ENCODE results near the gene ZNF821.
A peak's percentile ranks its signal among the peaks of the same experiment; 100 is the strongest.
"Not testable (repeated sequence)": the region's sequence is repeated elsewhere in the genome, so short reads cannot be mapped to it uniquely, and the experiment has no call there.

Gene ZNF821

GRCh38 chr16:71899171-71899570, 15.2 kb upstream of the ZNF821 start:
- no peak for DNase-seq

GRCh38 chr16:71896764-71897368, 12.9 kb upstream of the ZNF821 start:
- DNase-seq = no peak

GRCh38 chr16:71895679-71896365, 11.8 kb upstream of the ZNF821 start:
- peak in 1 of 2 donors; percentile 29 for DNase-seq

- peak; percentile 99 to 100 for DNase-seq
Observed at GRCh38 chr16:71894921-71895678, 11.1 kb upstream of the ZNF821 start, which contains the start of gene IST1. Gene IST1, plus strand, starts transcription at chr16:71895531. Its CDS starts 20,110 bp downstream, at chr16:71915641.

GRCh38 chr16:71894229-71894920, 10.4 kb upstream of the ZNF821 start:
- DNase-seq = peak; percentile 77 to 79

- DNase-seq = no peak
Observed at GRCh38 chr16:71893888-71894228, 9.9 kb upstream of the ZNF821 start.

GRCh38 chr16:71889147-71889546, 5.2 kb upstream of the ZNF821 start:
- no peak for DNase-seq

GRCh38 chr16:71885261-71885650, 1.3 kb upstream of the ZNF821 start:
- peak; percentile 77 to 84 for DNase-seq

- DNase-seq = no peak
Observed at GRCh38 chr16:71883168-71883848, 674 bp downstream of the ZNF821 start.

- DNase-seq = peak; percentile 57 to 94
Observed at GRCh38 chr16:71882505-71883167, 1.3 kb downstream of the ZNF821 start.

- peak; percentile 47 to 74 for DNase-seq
Observed at GRCh38 chr16:71880176-71880575, 3.8 kb downstream of the ZNF821 start.

- DNase-seq = no peak
Observed at GRCh38 chr16:71878911-71879310, 5.1 kb downstream of the ZNF821 start.

- DNase-seq = no peak
Observed at GRCh38 chr16:71873199-71873598, 10.8 kb downstream of the ZNF821 start.

- DNase-seq = no peak
Observed at GRCh38 chr16:71870818-71871217, 13.2 kb downstream of the ZNF821 start.

GRCh38 chr16:71869089-71869488, 14.9 kb downstream of the ZNF821 start:
- DNase-seq = no peak

- DNase-seq = no peak
Observed at GRCh38 chr16:71867939-71868338, 16.0 kb downstream of the ZNF821 start.

GRCh38 chr16:71867175-71867574, 16.8 kb downstream of the ZNF821 start:
- DNase-seq = not testable (repeated sequence)

- no peak for DNase-seq
Observed at GRCh38 chr16:71865173-71865863, 18.7 kb downstream of the ZNF821 start.

GRCh38 chr16:71863995-71864394, 20.0 kb downstream of the ZNF821 start:
- no peak for DNase-seq

GRCh38 chr16:71859762-71860521, 24.0 kb downstream of the ZNF821 start:
- DNase-seq = no peak
